Sigmoid colon (tissue), 4 donors: ENCODE data around the gene KCNA2.

Experiments used
- POLR2AphosphoS5 ChIP-seq, 4 donors: sonication (generic); formaldehyde crosslinking; IDR thresholded peaks; one replicate each; pipeline ENCODE4 v1.6.1; 2017; ENCODE audit warnings: antibody characterized with exemption in 4 of 4
- TF ChIP-seq, protein P1 (sequence below), 4 experiments: fragments of 450-650 bp in 3 of 4; fragments of 200-600 bp in 1 of 4; IDR thresholded peaks; one replicate each; pipeline ENCODE4 v1.5.1; 2016 to 2019; ENCODE audit warnings: antibody characterized with exemption in 4 of 4, mild to moderate bottlenecking in 3 of 4, moderate library complexity in 2 of 4

DNA sequence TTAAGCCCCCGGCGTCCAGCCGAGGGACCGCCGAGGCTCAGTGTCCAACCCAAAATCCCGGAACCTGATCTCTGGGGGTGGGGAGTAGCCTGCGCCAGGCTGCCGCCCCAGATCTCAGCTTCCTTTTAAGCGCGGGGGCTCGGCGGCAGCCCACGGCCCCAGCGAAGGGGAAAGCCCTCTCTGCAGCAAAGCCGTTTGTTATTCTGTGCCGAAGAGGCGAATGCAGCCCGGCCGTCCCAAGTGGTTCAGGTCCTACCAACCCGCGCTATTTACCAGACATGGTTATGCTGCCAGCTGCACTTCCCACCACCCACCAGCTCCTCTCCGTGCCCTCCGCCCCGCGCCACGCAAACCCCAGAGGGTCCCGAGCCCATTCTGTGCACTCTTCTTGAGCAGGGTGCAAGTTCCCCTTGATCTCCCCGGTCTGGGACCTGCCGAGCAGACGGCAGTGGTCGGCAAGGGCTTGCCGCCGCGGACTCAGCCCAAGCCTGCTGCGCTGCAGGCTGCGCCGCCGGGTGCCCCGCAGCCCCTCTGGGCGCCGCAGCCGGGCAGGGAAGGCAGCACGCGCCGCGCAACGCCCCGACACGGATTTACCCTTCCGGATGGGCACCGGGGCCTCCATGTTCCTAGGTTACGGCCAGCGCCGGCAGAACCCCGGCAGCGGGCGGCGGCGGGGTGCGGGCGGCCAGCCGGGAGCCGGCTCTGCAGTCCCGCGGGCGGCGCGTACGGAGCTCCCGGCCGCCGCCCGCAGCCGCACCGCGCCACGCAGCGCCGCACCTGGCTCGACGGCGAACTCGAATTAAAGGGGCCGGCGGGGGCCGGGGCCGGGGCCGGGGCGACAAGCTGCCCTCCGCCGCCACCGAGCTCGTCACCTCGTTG, 738 bp upstream of the KCNA2 start:
- TF ChIP-seq, protein P1, sequence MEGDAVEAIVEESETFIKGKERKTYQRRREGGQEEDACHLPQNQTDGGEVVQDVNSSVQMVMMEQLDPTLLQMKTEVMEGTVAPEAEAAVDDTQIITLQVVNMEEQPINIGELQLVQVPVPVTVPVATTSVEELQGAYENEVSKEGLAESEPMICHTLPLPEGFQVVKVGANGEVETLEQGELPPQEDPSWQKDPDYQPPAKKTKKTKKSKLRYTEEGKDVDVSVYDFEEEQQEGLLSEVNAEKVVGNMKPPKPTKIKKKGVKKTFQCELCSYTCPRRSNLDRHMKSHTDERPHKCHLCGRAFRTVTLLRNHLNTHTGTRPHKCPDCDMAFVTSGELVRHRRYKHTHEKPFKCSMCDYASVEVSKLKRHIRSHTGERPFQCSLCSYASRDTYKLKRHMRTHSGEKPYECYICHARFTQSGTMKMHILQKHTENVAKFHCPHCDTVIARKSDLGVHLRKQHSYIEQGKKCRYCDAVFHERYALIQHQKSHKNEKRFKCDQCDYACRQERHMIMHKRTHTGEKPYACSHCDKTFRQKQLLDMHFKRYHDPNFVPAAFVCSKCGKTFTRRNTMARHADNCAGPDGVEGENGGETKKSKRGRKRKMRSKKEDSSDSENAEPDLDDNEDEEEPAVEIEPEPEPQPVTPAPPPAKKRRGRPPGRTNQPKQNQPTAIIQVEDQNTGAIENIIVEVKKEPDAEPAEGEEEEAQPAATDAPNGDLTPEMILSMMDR (IDR thresholded peaks at IDR 0.05): no peak
- TF ChIP-seq POLR2AphosphoS5 (IDR thresholded peaks at IDR 0.05): no peak
